SK-N-SH (cell line): ENCODE data around the gene ATP2A3. TPM values are rescaled to one million over a fixed set of nuclear protein-coding genes. Genes with fewer than 3 reads are reported as not detected.

Experiments
- CTCF ChIA-PET: fragments of 300-600, 350-600 bp; formaldehyde crosslinking; extraction: SDS; loops from one replicate; lab custom pipeline; 2021; lab: Yijun Ruan, JAX
- POLR2A ChIA-PET: fragments of 350-600 bp; sonication (Branson Sonifier 250); formaldehyde crosslinking; extraction: SDS; loops from one replicate; lab custom pipeline; 2020; ENCODE audit warnings: antibody characterized with exemption, inconsistent platforms; lab: Yijun Ruan, JAX
- DNase-seq: peaks from one replicate; pipeline ENCODE4 v3.0.0; 2012
- H2AFZ ChIP-seq: fragments of 200-600 bp; sonication (generic); 2 replicates; pipeline ENCODE4 v1.8.1; 2016; ENCODE audit warnings: antibody characterized with exemption, mild to moderate bottlenecking, low read depth
- H3F3A ChIP-seq: fragments of 200-600 bp; sonication (generic); replicated peaks from 2 replicates; pipeline ENCODE3; 2016; ENCODE audit warnings: antibody characterized with exemption, mild to moderate bottlenecking; ENCODE audit not compliant: insufficient read depth
- H3K27ac ChIP-seq, 2 experiments: fragments of 200-500 bp in 1 of 2; fragments of 200-600 bp in 1 of 2; sonication (Bioruptor generic) in 1 of 2; sonication (generic), shearing (Covaris generic) in 1 of 2; 2 replicates each; pipeline versions ENCODE4 v1.5.1 to v1.6.1; 2014 to 2016; ENCODE audit warnings: low read depth in 2 of 2, inconsistent platforms in 1 of 2, low read length in 1 of 2, mild to moderate bottlenecking in 1 of 2, mixed read lengths in 1 of 2
- H3K27me3 ChIP-seq: fragments of 200-600 bp; sonication (generic), shearing (Covaris generic); 2 replicates; pipeline ENCODE4 v1.6.1; 2016; ENCODE audit warnings: mixed run types; ENCODE audit not compliant: insufficient read depth
- H3K36me3 ChIP-seq, 2 experiments: fragments of 200-500 bp in 1 of 2; fragments of 200-600 bp in 1 of 2; sonication (Bioruptor generic) in 1 of 2; sonication (generic) in 1 of 2; replicated peaks in 1 of 2; 2 replicates each; pipeline versions ENCODE3 to v1.5.1; 2014 to 2016; ENCODE audit warnings: low read length in 1 of 2, mild to moderate bottlenecking in 1 of 2; ENCODE audit not compliant: insufficient read depth in 2 of 2, control insufficient read depth in 1 of 2
- H3K4me1 ChIP-seq, 2 experiments: fragments of 200-500 bp in 1 of 2; fragments of 200-600 bp in 1 of 2; sonication (Bioruptor generic) in 1 of 2; sonication (generic), shearing (Covaris generic) in 1 of 2; 2 replicates each; pipeline versions ENCODE4 v1.5.1 to v1.6.1; 2014 to 2016; ENCODE audit warnings: low read depth in 1 of 2, low read length in 1 of 2, mixed run types in 1 of 2; ENCODE audit not compliant: insufficient read depth in 2 of 2, control insufficient read depth in 1 of 2
- H3K4me2 ChIP-seq: fragments of 200-600 bp; sonication (generic), shearing (Covaris generic); 2 replicates; pipeline ENCODE4 v1.6.1; 2017; ENCODE audit warnings: mixed run types
- H3K4me3 ChIP-seq, 2 experiments: fragments of 200-500 bp in 1 of 2; fragments of 200-600 bp in 1 of 2; sonication (Bioruptor generic) in 1 of 2; sonication (generic), shearing (Covaris generic) in 1 of 2; 2 replicates each; pipeline versions ENCODE4 v1.5.1 to v1.8.1; 2014 to 2016; ENCODE audit warnings: low read depth in 2 of 2, inconsistent platforms in 1 of 2, low read length in 1 of 2, mild to moderate bottlenecking in 1 of 2, mixed read lengths in 1 of 2, moderate library complexity in 1 of 2
- H3K79me2 ChIP-seq: fragments of 200-600 bp; sonication (generic); 2 replicates; pipeline ENCODE4 v1.8.1; 2017; ENCODE audit warnings: mild to moderate bottlenecking; ENCODE audit not compliant: insufficient read depth
- H3K9ac ChIP-seq: fragments of 200-600 bp; sonication (generic); 2 replicates; pipeline ENCODE4 v1.6.1; 2017; ENCODE audit warnings: mixed run types
- H3K9me2 ChIP-seq: fragments of 200-600 bp; sonication (generic); 2 replicates; pipeline ENCODE4 v1.6.1; 2017; ENCODE audit warnings: mixed run types
- H3K9me3 ChIP-seq: fragments of 200-600 bp; sonication (generic); 2 replicates; pipeline ENCODE4 v1.6.1; 2017; ENCODE audit warnings: mixed run types, mild to moderate bottlenecking, moderate library complexity
- H4K20me1 ChIP-seq: fragments of 200-600 bp; sonication (generic); 2 replicates; pipeline ENCODE4 v1.6.1; 2017; ENCODE audit warnings: mild to moderate bottlenecking, mixed run types; ENCODE audit not compliant: insufficient read depth
- CHD2 ChIP-seq: fragments of 150-350 bp; IDR thresholded peaks from 2 replicates; pipeline ENCODE4 v1.6.1; 2018; ENCODE audit warnings: low read length; ENCODE audit not compliant: partially characterized antibody
- EP300 ChIP-seq, 2 experiments: IDR thresholded peaks; 2 replicates each; pipeline versions ENCODE4 v1.4.0 to v1.6.1; 2012; ENCODE audit warnings: borderline replicate concordance in 1 of 2, low read depth in 1 of 2, low read length in 1 of 2
- FOSL2 ChIP-seq: IDR thresholded peaks from 2 replicates; pipeline ENCODE4 v1.4.0; 2012; ENCODE audit warnings: low read depth, mild to moderate bottlenecking, moderate library complexity, borderline replicate concordance
- FOXM1 ChIP-seq: IDR thresholded peaks from 2 replicates; pipeline ENCODE4 v1.4.0; 2012; ENCODE audit warnings: low read depth, mild to moderate bottlenecking
- IRF3 ChIP-seq: fragments of 150-350 bp; IDR thresholded peaks from 2 replicates; pipeline ENCODE4 v1.6.1; 2016; ENCODE audit warnings: mild to moderate bottlenecking, low read depth, low read length
- MEF2A ChIP-seq: IDR thresholded peaks from 2 replicates; pipeline ENCODE4 v1.4.0; 2012; ENCODE audit warnings: low read depth, borderline replicate concordance
- MXI1 ChIP-seq: IDR thresholded peaks from 2 replicates; pipeline ENCODE4 v1.6.1; 2012; ENCODE audit warnings: mild to moderate bottlenecking, low read depth, low read length, improper control_type of control experiment
- NFIC ChIP-seq: IDR thresholded peaks from 2 replicates; pipeline ENCODE4 v1.4.0; 2012; ENCODE audit warnings: borderline replicate concordance
- RAD21 ChIP-seq: IDR thresholded peaks from 2 replicates; pipeline ENCODE4 v1.6.1; 2012; ENCODE audit warnings: mild to moderate bottlenecking, low read length
- RCOR1 ChIP-seq: fragments of 150-350 bp; IDR thresholded peaks from 2 replicates; pipeline ENCODE4 v1.6.1; 2017; ENCODE audit warnings: antibody characterized with exemption, low read length
- RXRA ChIP-seq: IDR thresholded peaks from 2 replicates; pipeline ENCODE4 v1.4.0; 2012; ENCODE audit warnings: low read depth, mild to moderate bottlenecking, borderline replicate concordance
- SMC3 ChIP-seq: IDR thresholded peaks from 2 replicates; pipeline ENCODE4 v1.6.1; 2012; ENCODE audit warnings: low read depth, low read length, improper control_type of control experiment
- TAF1 ChIP-seq: IDR thresholded peaks from 2 replicates; pipeline ENCODE4 v1.6.1; 2012; ENCODE audit warnings: low read depth, mild to moderate bottlenecking, low read length, moderate library complexity, borderline replicate concordance
- TCF12 ChIP-seq: IDR thresholded peaks from 2 replicates; pipeline ENCODE4 v1.4.0; 2012
- TEAD4 ChIP-seq: IDR thresholded peaks from 2 replicates; pipeline ENCODE4 v1.4.0; 2012; ENCODE audit warnings: mild to moderate bottlenecking, borderline replicate concordance; ENCODE audit not compliant: insufficient read depth
- USF1 ChIP-seq: IDR thresholded peaks from 2 replicates; pipeline ENCODE4 v1.4.0; 2012; ENCODE audit warnings: low read depth, borderline replicate concordance
- YY1 ChIP-seq: IDR thresholded peaks from 2 replicates; pipeline ENCODE4 v1.4.0; 2012; ENCODE audit warnings: low read depth, mild to moderate bottlenecking
- WGBS: methylation state at CpG from one replicate; pipeline ENCODE4 v1.1.6; 2017; ENCODE audit warnings: low lambda C conversion rate; 5-methylcytosine and 5-hydroxymethylcytosine counted together
- polyA plus RNA-seq, 3 experiments: library from polyadenylated mRNA; depleted of rRNA; stranded (reverse); fragments of >200 nt; gene quantifications; 2 replicates each; pipeline ENCODE4 v1.2.3, GENCODE V29; 2012
- TF ChIP-seq, protein P1 (sequence below): fragments of 200-600 bp; sonication (generic); IDR thresholded peaks from 2 replicates; pipeline ENCODE4 v1.6.1; 2017; ENCODE audit warnings: antibody characterized with exemption, mild to moderate bottlenecking, moderate library complexity
- TF ChIP-seq, protein P2 (sequence below): IDR thresholded peaks from 2 replicates; pipeline ENCODE4 v1.4.0; 2012; ENCODE audit warnings: low read depth, borderline replicate concordance
- TF ChIP-seq, protein P3 (sequence below): IDR thresholded peaks from 2 replicates; pipeline ENCODE4; 2012

ATP2A3 gene
- polyA plus RNA-seq, 1 of the 3 experiments (the other 2 are of a cell fraction) = 2.1 TPM

DNA sequence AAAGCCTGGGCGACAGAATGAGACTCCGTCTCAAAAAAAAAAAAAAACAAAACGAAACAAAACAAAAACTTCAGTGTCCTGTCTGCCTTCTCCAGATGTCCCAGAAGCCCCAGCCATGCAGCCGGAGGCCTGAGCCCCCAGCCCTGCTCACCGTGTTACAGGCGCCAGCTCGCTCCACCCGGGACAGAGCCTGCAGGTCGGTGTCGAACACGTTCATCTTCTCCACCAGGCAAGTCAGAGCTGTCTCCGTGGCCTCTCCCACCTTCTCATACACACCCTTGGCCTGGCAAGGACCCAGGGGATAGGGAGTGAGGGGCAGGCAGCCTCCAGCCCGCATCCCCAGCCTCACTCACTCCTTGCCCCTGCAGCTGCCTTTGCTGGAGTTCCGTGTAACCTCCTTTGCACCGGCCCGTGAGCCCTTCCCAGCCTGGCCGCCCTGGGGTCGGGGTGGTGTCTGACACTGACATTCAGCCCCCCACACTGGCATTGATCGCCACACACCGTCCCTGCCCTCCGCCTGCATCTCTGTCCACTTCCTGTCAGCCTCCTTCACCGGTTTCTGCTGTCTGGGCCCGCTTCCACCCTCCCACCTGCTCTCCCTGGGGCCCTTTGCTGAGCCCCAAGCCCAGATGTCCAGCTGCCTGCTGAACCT lies 20.9 kb downstream of the ATP2A3 start:
- Histone ChIP-seq H3F3A (no peaks in the 10 kb centered on the region), H4K20me1 (no peaks in the 10 kb centered on the region), H3K27ac (no peak overlapping the region), H3K9me3 (no peaks in the 10 kb centered on the region), H3K79me2 (no peaks in the 10 kb centered on the region), H3K9me2 (no peaks in the 10 kb centered on the region), H3K4me2 (0 out of 2 replicates have a peak overlapping the region, but pooled peaks have one; percentile 83)
- WGBS = 95% methylated on average over 23 of the region's 23 CpGs
- POLR2A ChIA-PET = no interaction called here
- TF ChIP-seq NFIC = no peak
- no peak for TF ChIP-seq TEAD4
- TF ChIP-seq, protein P1, sequence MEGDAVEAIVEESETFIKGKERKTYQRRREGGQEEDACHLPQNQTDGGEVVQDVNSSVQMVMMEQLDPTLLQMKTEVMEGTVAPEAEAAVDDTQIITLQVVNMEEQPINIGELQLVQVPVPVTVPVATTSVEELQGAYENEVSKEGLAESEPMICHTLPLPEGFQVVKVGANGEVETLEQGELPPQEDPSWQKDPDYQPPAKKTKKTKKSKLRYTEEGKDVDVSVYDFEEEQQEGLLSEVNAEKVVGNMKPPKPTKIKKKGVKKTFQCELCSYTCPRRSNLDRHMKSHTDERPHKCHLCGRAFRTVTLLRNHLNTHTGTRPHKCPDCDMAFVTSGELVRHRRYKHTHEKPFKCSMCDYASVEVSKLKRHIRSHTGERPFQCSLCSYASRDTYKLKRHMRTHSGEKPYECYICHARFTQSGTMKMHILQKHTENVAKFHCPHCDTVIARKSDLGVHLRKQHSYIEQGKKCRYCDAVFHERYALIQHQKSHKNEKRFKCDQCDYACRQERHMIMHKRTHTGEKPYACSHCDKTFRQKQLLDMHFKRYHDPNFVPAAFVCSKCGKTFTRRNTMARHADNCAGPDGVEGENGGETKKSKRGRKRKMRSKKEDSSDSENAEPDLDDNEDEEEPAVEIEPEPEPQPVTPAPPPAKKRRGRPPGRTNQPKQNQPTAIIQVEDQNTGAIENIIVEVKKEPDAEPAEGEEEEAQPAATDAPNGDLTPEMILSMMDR = no peak
- no peak for TF ChIP-seq TAF1
- TF ChIP-seq, protein P2, sequence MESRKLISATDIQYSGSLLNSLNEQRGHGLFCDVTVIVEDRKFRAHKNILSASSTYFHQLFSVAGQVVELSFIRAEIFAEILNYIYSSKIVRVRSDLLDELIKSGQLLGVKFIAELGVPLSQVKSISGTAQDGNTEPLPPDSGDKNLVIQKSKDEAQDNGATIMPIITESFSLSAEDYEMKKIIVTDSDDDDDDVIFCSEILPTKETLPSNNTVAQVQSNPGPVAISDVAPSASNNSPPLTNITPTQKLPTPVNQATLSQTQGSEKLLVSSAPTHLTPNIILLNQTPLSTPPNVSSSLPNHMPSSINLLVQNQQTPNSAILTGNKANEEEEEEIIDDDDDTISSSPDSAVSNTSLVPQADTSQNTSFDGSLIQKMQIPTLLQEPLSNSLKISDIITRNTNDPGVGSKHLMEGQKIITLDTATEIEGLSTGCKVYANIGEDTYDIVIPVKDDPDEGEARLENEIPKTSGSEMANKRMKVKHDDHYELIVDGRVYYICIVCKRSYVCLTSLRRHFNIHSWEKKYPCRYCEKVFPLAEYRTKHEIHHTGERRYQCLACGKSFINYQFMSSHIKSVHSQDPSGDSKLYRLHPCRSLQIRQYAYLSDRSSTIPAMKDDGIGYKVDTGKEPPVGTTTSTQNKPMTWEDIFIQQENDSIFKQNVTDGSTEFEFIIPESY = no peak
- TF ChIP-seq RAD21 = no peak
- no peak for TF ChIP-seq FOSL2
- no peak for TF ChIP-seq USF1
- no peak for TF ChIP-seq FOXM1
- TF ChIP-seq SMC3 = no peak
- TF ChIP-seq, all 33 proteins: peak for 0
- no peak overlapping the region for H2AFZ ChIP-seq
- no peaks in the 10 kb centered on the region for H3K36me3 ChIP-seq
- DNase-seq = no peak
- H3K4me3 ChIP-seq = no peak overlapping the region
- no peaks in the 10 kb centered on the region for H3K27me3 ChIP-seq
- no peak overlapping the region for H3K9ac ChIP-seq
- CTCF ChIA-PET = interaction anchor here (0.7 kb wide), 1 partner anchor 131 kb away, joined by 3 read pairs; no protein-coding TSS in a partner anchor
- H3K4me1 ChIP-seq = peaks cover 0 to 20% of the 10 kb centered on the region in 2 experiments; a peak in 1 of 4 replicates

DNA sequence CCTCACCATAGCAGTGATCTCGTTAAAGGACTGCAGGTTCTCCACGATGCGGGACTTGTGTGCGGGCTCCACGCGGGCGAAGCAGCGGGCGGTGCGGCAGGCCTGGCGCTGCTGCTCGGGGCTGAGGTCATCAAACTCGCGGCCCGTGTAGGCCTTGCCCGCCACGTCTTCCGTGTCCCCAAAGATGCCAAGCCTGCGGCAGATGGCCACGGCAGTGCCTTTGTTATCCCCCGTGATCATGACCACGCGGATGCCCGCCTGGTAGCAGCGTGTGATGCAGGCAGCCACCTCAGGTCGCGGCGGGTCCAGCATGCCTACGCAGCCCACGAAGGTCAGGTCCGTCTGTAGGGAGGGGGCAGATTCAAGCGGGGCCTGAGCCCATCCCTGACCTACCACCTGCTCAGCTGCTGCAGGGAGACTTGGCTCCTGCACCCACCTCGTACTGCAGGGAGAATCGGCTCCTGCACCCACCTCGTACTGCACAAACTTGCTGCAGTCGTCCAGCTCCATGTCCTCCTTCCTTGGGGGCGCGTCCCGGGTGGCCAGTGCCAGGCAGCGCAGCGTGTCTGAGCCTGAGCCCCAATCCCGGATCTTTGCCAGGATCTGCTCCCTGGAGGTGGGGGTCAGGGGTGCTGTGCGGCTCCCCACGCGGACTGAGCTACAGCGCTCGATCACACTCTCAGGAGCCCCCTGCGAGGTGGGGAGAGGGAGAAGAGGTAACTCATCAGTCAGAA lies 23.1 kb downstream of the ATP2A3 start:
- Histone ChIP-seq H3K9ac (no peak overlapping the region), H3K27ac (no peak overlapping the region), H3F3A (no peaks in the 10 kb centered on the region), H4K20me1 (no peaks in the 10 kb centered on the region), H2AFZ (no peak overlapping the region), H3K4me3 (no peak overlapping the region), H3K9me3 (no peaks in the 10 kb centered on the region), H3K4me2 (no peak overlapping the region), H3K79me2 (no peaks in the 10 kb centered on the region), H3K27me3 (no peaks in the 10 kb centered on the region), H3K36me3 (no peaks in the 10 kb centered on the region), H3K9me2 (no peaks in the 10 kb centered on the region), H3K4me1 (peaks cover 0 to 20% of the 10 kb centered on the region in 2 experiments; a peak in 1 of 4 replicates)
- DNase-seq = no peak
- 91% methylated on average over 33 of the region's 48 CpGs for WGBS
- ChIA-PET POLR2A (no interaction called here), CTCF (no interaction called here)
- TF ChIP-seq MXI1 (no peak), IRF3 (no peak), TCF12 (no peak), CHD2 (no peak), FOSL2 (no peak), TAF1 (no peak), RCOR1 (no peak), SMC3 (no peak), YY1 (no peak), RXRA (no peak), MEF2A (no peak), EP300 (IDR thresholded peaks at IDR 0.05; ENCODE audit: borderline replicate concordance in 1 of 2, low read depth in 1 of 2, low read length in 1 of 2) (no peak)
- TF ChIP-seq, protein P3, sequence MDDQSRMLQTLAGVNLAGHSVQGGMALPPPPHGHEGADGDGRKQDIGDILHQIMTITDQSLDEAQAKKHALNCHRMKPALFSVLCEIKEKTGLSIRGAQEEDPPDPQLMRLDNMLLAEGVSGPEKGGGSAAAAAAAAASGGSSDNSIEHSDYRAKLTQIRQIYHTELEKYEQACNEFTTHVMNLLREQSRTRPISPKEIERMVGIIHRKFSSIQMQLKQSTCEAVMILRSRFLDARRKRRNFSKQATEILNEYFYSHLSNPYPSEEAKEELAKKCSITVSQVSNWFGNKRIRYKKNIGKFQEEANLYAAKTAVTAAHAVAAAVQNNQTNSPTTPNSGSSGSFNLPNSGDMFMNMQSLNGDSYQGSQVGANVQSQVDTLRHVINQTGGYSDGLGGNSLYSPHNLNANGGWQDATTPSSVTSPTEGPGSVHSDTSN = no peak
